ENCODE results near the gene PPP1R1C.

Gene PPP1R1C

DNA sequence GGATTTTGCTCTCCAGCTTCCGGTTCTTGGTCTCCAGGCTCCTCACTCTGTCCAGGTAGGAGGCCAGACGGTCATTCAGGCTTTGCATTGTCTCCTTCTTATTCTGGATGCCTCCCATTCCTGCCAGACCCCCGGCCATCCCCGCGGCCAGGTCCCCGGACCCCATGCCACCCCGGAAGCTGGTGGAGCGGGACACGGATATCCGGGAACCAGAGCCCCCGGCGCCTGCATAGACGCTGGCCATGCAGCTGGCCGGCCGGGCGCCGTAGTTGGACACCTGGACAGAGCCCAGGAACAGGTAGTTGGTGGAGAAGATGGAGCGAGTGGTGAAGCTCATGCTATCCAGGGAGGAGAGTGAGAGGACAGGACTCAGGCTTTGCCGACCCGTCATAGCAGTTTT lies 23.5 kb upstream of the PPP1R1C start:
- Histone ChIP-seq H3K4me3 (ENCODE audit: low read length) (no peak overlapping the region), H3K27me3 (ENCODE audit: control insufficient read depth, low read length) (no peaks in the 10 kb centered on the region), H3K9me2 (replicated peaks; ENCODE audit: control insufficient read depth, low read length) (no peaks in the 10 kb centered on the region), H3K4me1 (ENCODE audit: control insufficient read depth, low read length) (no peaks in the 10 kb centered on the region), H3K4me2 (ENCODE audit: low read length) (no peak overlapping the region), H3K36me3 (ENCODE audit: control insufficient read depth, low read length) (no peaks in the 10 kb centered on the region), H3K79me2 (ENCODE audit: control insufficient read depth, low read length) (no peaks in the 10 kb centered on the region), H3K9me3 (ENCODE audit: control insufficient read depth, insufficient read depth, low read length) (no peaks in the 10 kb centered on the region), H3F3A (ENCODE audit: control insufficient read depth, insufficient read depth) (no peaks in the 10 kb centered on the region), H3K27ac (ENCODE audit: low read depth, low read length) (no peak overlapping the region), H4K20me1 (ENCODE audit: control insufficient read depth, insufficient read depth, low read depth, low read length) (no peaks in the 10 kb centered on the region)
- no peak for TF ChIP-seq CTCF (IDR thresholded peaks at IDR 0.05; ENCODE audit: low read depth, low read length, poor library complexity, severe bottlenecking)
- TF ChIP-seq EZH2phosphoT487 (IDR thresholded peaks at IDR 0.05; ENCODE audit: borderline replicate concordance, low read length) = no peak

DNA sequence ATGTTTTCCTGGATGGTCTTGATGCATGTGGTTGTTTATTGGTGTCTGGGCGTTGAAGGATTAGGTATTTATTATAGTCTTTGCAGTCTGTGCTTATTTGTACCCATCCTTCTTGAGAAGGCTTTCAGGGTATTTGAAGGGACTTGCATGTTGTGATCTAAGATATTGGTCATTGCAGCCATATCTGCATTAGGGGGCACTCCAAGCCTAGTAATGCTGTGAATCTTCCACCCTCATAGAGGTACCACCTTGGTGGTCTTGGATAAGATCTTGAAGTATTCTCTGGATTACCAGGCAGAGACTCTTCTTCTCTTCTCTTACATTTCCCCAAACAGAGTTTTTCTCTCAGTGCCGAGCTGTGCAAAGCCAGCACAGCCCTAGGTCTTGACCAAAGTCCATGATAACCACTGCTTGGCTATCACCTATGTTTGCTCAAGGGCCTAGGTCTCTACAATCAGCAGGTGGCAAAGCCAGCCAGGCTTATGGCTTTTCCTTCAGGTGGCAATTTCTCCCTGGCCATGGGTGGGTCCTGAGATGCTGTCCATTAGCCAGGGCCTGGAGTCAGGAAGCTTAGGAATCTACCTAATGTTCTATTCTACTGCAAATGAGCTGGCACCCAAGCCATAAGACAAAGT lies 15.4 kb upstream of the PPP1R1C start:
- H3K36me3 ChIP-seq (ENCODE audit: control insufficient read depth, low read length) = no peaks in the 10 kb centered on the region
- no peaks in the 10 kb centered on the region for H4K20me1 ChIP-seq (ENCODE audit: control insufficient read depth, insufficient read depth, low read depth, low read length)
- no peak overlapping the region for H3K4me2 ChIP-seq (ENCODE audit: low read length)
- no peaks in the 10 kb centered on the region for H3F3A ChIP-seq (ENCODE audit: control insufficient read depth, insufficient read depth)
- no peaks in the 10 kb centered on the region for H3K9me3 ChIP-seq (ENCODE audit: control insufficient read depth, insufficient read depth, low read length)
- H3K9me2 ChIP-seq (replicated peaks; ENCODE audit: control insufficient read depth, low read length) = no peaks in the 10 kb centered on the region
- H3K4me3 ChIP-seq (ENCODE audit: low read length) = no peak overlapping the region
- TF ChIP-seq CTCF (IDR thresholded peaks at IDR 0.05; ENCODE audit: low read depth, low read length, poor library complexity, severe bottlenecking) (no peak), EZH2phosphoT487 (IDR thresholded peaks at IDR 0.05; ENCODE audit: borderline replicate concordance, low read length) (no peak)
- no peaks in the 10 kb centered on the region for H3K27me3 ChIP-seq (ENCODE audit: control insufficient read depth, low read length)
- no peaks in the 10 kb centered on the region for H3K4me1 ChIP-seq (ENCODE audit: control insufficient read depth, low read length)
- no peak overlapping the region for H3K27ac ChIP-seq (ENCODE audit: low read depth, low read length)
- H3K79me2 ChIP-seq (ENCODE audit: control insufficient read depth, low read length) = no peaks in the 10 kb centered on the region

- H4K20me1 ChIP-seq (ENCODE audit: control insufficient read depth, insufficient read depth, low read depth, low read length) = no peaks in the 10 kb centered on the region
- H3K4me3 ChIP-seq (ENCODE audit: low read length) = no peak overlapping the region
- no peaks in the 10 kb centered on the region for H3K9me2 ChIP-seq (replicated peaks; ENCODE audit: control insufficient read depth, low read length)
- no peaks in the 10 kb centered on the region for H3K79me2 ChIP-seq (ENCODE audit: control insufficient read depth, low read length)
- H3K36me3 ChIP-seq (ENCODE audit: control insufficient read depth, low read length) = no peaks in the 10 kb centered on the region
- no peak overlapping the region for H3K27ac ChIP-seq (ENCODE audit: low read depth, low read length)
- TF ChIP-seq EZH2phosphoT487 (IDR thresholded peaks at IDR 0.05; ENCODE audit: borderline replicate concordance, low read length) = no peak
- TF ChIP-seq CTCF (IDR thresholded peaks at IDR 0.05; ENCODE audit: low read depth, low read length, poor library complexity, severe bottlenecking) = no peak
- no peaks in the 10 kb centered on the region for H3F3A ChIP-seq (ENCODE audit: control insufficient read depth, insufficient read depth)
- H3K4me2 ChIP-seq (ENCODE audit: low read length) = no peak overlapping the region
- H3K9me3 ChIP-seq (ENCODE audit: control insufficient read depth, insufficient read depth, low read length) = no peaks in the 10 kb centered on the region
- H3K4me1 ChIP-seq (ENCODE audit: control insufficient read depth, low read length) = no peaks in the 10 kb centered on the region
- no peaks in the 10 kb centered on the region for H3K27me3 ChIP-seq (ENCODE audit: control insufficient read depth, low read length)
Measured at GRCh38 chr2:181971032-181971431, 14.6 kb upstream of the PPP1R1C start.
